ENCODE measurements around the gene POU3F1.

Gene POU3F1

GRCh38 chr1:38018864-38019343 lies 27.7 kb downstream of the POU3F1 start:
- DNase-seq (ENCODE audit: low spot score), result peak; percentile 45
- in situ Hi-C loops (cut with MboI; ENCODE audit: low pct_unique_long_range_greater_than_20kb, low sequenced_read_pairs, unreplicated experiment), result no loop called here
- TF ChIP-seq, protein P1, sequence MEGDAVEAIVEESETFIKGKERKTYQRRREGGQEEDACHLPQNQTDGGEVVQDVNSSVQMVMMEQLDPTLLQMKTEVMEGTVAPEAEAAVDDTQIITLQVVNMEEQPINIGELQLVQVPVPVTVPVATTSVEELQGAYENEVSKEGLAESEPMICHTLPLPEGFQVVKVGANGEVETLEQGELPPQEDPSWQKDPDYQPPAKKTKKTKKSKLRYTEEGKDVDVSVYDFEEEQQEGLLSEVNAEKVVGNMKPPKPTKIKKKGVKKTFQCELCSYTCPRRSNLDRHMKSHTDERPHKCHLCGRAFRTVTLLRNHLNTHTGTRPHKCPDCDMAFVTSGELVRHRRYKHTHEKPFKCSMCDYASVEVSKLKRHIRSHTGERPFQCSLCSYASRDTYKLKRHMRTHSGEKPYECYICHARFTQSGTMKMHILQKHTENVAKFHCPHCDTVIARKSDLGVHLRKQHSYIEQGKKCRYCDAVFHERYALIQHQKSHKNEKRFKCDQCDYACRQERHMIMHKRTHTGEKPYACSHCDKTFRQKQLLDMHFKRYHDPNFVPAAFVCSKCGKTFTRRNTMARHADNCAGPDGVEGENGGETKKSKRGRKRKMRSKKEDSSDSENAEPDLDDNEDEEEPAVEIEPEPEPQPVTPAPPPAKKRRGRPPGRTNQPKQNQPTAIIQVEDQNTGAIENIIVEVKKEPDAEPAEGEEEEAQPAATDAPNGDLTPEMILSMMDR (IDR thresholded peaks at IDR 0.05; ENCODE audit: extremely low read depth, insufficient read depth, missing control alignments), result peak; percentile 55

DNA sequence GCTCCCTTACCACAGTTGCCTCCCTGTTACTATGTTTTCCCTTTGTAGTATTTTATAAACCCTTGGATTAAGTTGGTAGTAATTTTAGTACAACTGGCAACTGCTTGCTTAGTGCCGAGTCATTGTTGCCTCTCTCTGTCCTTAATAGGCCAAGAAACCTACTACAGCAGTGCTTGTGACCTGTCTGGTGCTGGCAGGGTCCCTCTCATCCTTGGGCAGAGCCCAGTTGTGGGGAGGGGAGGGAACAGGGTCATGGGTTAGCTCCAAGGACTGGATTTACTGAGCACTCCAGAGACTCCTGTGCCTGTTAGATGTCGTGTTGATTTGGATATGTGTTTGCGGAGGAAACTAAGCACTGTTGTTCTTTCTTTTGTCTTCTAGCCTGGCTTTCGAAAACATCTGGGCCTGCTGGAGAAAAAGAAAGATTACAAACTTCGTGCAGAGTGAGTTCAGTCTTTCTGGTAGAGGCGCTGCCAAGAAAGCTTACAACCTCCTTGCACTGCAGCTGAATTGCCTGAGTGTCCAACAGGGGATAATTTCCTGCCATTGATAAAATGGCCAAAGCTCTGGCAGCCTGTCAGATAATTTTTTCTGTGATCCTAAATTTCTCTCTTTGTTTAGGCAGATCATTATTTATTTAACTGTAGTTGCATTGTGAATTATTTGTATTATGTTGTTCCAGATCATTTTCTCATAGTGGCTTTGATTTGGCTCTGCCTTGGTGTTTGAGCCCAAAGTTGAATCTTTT lies 30.4 kb downstream of the POU3F1 start:
- in situ Hi-C loops (cut with MboI; ENCODE audit: low pct_unique_long_range_greater_than_20kb, low sequenced_read_pairs, unreplicated experiment), result no loop called here
- TF ChIP-seq, protein P1 (IDR thresholded peaks at IDR 0.05; ENCODE audit: extremely low read depth, insufficient read depth, missing control alignments), result no peak
- DNase-seq (ENCODE audit: low spot score), result no peak

DNA sequence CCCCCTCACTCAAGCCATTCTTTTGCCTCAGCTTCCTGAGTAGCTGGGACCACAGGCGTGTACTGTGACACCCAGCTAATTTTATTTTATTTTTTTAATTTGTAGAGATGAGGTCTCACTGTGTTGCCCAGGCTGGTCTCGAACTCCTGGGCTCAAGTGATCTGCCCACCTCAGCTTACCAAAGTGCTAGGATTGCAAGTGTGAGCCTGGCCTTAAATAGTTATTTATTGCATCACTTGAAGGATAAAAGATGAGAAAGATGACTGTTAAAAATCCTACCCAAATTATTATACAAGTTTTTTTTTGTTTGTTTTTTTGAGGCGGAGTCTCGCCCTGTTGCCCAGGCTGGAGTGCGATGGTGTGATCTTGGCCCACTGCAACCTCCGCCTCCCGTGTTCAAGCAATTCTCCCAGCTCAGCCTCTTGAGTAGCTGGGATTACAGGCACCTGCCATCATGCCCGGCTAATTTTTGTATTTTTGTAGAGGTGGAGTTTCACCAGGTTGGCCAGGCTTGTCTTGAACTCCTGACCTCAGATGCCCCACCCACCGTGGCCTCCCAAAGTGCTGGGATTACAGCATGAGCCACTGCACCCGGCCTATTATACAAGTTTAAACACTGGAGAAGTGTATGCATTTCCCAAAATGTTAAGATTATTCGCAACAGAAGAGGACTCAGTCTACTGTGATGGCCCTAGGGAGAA lies 31.7 kb downstream of the POU3F1 start:
- TF ChIP-seq, protein P1 (IDR thresholded peaks at IDR 0.05; ENCODE audit: extremely low read depth, insufficient read depth, missing control alignments), result no peak
- in situ Hi-C loops (cut with MboI; ENCODE audit: low pct_unique_long_range_greater_than_20kb, low sequenced_read_pairs, unreplicated experiment), result no loop called here
- DNase-seq (ENCODE audit: low spot score), result no peak

DNA sequence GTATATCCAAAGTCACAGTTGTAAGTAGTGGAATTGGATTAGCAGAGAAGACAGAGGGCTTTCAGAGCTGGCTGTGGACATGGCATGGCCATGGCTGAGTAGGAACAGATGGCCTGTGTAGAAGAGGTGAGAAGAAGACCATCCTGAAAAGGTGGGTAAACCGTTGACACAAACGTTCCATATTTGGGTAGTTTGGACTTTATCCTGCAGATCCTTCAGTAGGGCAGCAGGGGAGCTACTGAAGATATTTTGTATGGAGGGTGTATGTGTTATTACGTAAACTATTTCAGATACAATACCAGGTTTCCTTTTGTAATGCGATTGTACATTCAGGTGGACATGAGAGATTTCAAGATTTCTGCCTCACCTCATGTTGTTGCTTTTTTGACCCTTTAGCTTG lies 32.4 kb downstream of the POU3F1 start:
- TF ChIP-seq, protein P1 (IDR thresholded peaks at IDR 0.05; ENCODE audit: extremely low read depth, insufficient read depth, missing control alignments), result no peak
- in situ Hi-C loops (cut with MboI; ENCODE audit: low pct_unique_long_range_greater_than_20kb, low sequenced_read_pairs, unreplicated experiment), result no loop called here
- no peak for DNase-seq (ENCODE audit: low spot score)

GRCh38 chr1:38013227-38013622 lies 33.4 kb downstream of the POU3F1 start:
- TF ChIP-seq, protein P1 (IDR thresholded peaks at IDR 0.05; ENCODE audit: extremely low read depth, insufficient read depth, missing control alignments), result no peak
- in situ Hi-C loops (cut with MboI; ENCODE audit: low pct_unique_long_range_greater_than_20kb, low sequenced_read_pairs, unreplicated experiment), result no loop called here
- DNase-seq (ENCODE audit: low spot score), result no peak

DNA sequence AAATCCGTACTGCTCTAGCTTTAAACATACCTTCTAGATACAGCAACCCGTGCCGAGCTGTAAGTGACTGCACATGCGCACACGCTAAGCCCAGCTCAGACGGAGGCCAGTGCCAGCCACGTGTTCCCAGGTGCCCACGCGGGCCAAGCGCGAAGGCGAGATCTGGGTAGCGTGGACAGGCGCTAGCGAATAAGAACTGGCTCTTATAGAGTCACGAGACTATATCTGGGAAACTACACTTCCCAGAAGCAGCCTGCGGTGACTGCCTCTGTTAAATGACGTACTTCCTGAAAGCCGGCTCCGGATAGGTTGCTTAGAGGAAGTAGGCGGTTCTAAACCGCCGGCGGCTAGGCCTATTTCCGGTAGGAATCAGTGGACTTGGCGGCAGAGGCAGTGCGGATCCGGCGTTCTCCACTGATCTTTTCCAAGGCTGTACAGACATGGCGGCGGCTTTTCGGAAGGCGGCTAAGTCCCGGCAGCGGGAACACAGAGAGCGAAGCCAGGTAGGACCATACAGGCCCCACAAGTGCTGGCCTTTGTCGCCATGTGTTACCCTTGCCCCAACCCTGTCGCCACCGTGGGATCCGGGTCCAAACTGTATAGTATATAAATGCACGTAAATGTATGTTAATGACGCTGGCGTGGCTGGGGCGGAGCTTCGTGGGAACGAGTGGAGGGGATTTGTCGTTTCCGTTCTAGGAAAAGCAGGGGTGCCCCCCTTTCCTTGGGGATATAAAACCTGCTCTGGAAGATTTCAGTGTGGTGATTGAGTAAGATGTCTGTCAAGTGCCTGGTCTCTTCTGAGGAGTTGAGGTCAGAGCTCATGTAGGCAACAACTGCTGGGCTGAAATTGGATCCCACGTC lies 34.0 kb downstream of the POU3F1 start, which contains the start of gene UTP11:
Gene UTP11 (plus strand): TSS at position 372 of the 864 bp plus-strand sequence. CDS start 69 bp downstream, at position 441.
- TF ChIP-seq, protein P1 (IDR thresholded peaks at IDR 0.05; ENCODE audit: extremely low read depth, insufficient read depth, missing control alignments), result no peak
- in situ Hi-C loops (cut with MboI; ENCODE audit: low pct_unique_long_range_greater_than_20kb, low sequenced_read_pairs, unreplicated experiment), result no loop called here
- peak; percentile 93 for DNase-seq (ENCODE audit: low spot score)
